ENCODE results near the gene PPARG. TPM values are rescaled to one million over a fixed set of nuclear protein-coding genes. Genes with fewer than 3 reads are reported as not detected.

PPARG gene
- total and polyA plus RNA-seq, 2 experiments from 2014 or later: 0.15 to 0.42 TPM

- no peaks in the 10 kb centered on the region for H3K4me1 Mint-ChIP-seq
- H3K36me3 ChIP-seq (ENCODE audit: insufficient read depth): no peaks in the 10 kb centered on the region
- H3K27me3 Mint-ChIP-seq (ENCODE audit: insufficient read depth, low read depth, poor library complexity): no peaks in the 10 kb centered on the region
These were observed 103.4 kb downstream of the PPARG start for GRCh38 chr3:12392101-12392878.

More at GRCh38 chr3:12392101-12392878, 103.4 kb downstream of the PPARG start:
- no peak for DNase-seq (ENCODE audit: low spot score)
- no peak for TF ChIP-seq EZH2phosphoT487 (IDR thresholded peaks at IDR 0.05; ENCODE audit: unreplicated experiment)
- TF ChIP-seq STAT1 (IDR thresholded peaks at IDR 0.05; ENCODE audit: unreplicated experiment): no peak
- no peak for TF ChIP-seq JUNB (IDR thresholded peaks at IDR 0.05; ENCODE audit: unreplicated experiment)
- TF ChIP-seq NANOG (IDR thresholded peaks at IDR 0.05; ENCODE audit: borderline replicate concordance): no peak
- no peak for TF ChIP-seq ZNF462 (CRISPR knock-in tag; IDR thresholded peaks at IDR 0.05)
- no peak for TF ChIP-seq ETS1 (IDR thresholded peaks at IDR 0.05)
- TF ChIP-seq CTCF (conservative IDR thresholded peaks at IDR 0.05; ENCODE audit: low read depth in 2 of 2): no peak
- no peak for TF ChIP-seq EZH2 (IDR thresholded peaks at IDR 0.05; ENCODE audit: low read depth, unreplicated experiment)
- no peak for TF ChIP-seq CREB1 (CRISPR knock-in tag; IDR thresholded peaks at IDR 0.05; ENCODE audit: low read depth)
- TF ChIP-seq POLR2AphosphoS5 (IDR thresholded peaks at IDR 0.05; ENCODE audit: low read depth): no peak
- no peak for TF ChIP-seq ZNF114 (CRISPR knock-in tag; IDR thresholded peaks at IDR 0.05)
- no peak for TF ChIP-seq REST (IDR thresholded peaks at IDR 0.05; ENCODE audit: unreplicated experiment)
- no peak for TF ChIP-seq ZNF331 (CRISPR knock-in tag; IDR thresholded peaks at IDR 0.05; ENCODE audit: low read depth)
- Mint-ChIP-seq H3K27ac (no peak overlapping the region), H3K4me3 (no peak overlapping the region), H3K36me3 (ENCODE audit: low read depth) (no peaks in the 10 kb centered on the region), H3K9me3 (no peaks in the 10 kb centered on the region)
- no peak overlapping the region for H3K4me2 ChIP-seq
- H3F3A ChIP-seq (replicated peaks; ENCODE audit: low read depth): no peaks in the 10 kb centered on the region
- H3K27ac ChIP-seq (ENCODE audit: low read depth): no peak overlapping the region
- H2AFZ ChIP-seq: no peak overlapping the region
- no peaks in the 10 kb centered on the region for H3K27me3 ChIP-seq (ENCODE audit: insufficient read depth)
- H3K4me3 ChIP-seq: no peak overlapping the region
- H3K79me2 ChIP-seq (replicated peaks; ENCODE audit: insufficient read depth): no peaks in the 10 kb centered on the region
- no peaks in the 10 kb centered on the region for H4K20me1 ChIP-seq (replicated peaks; ENCODE audit: insufficient read depth)
- H3K4me1 ChIP-seq (ENCODE audit: insufficient read depth): no peaks in the 10 kb centered on the region
- ATAC-seq: no peak
- no peaks in the 10 kb centered on the region for H3K9me2 ChIP-seq (ENCODE audit: insufficient read depth)
